NCI-H1092 (cell line): ENCODE data around the gene FCHSD2.
A peak's percentile ranks its signal among the peaks of the same experiment; 100 is the strongest.

Experiments
- DNase-seq: peaks from one replicate; lab custom pipeline; 2025; lab: John Stamatoyannopoulos, UW

The FCHSD2 gene

GRCh38 chr11:73142128-73142377 is at the start of gene FCHSD2:
TSS of gene FCHSD2 (minus strand) at chr11:73142318. CDS start at chr11:73141877, 441 bp downstream.
- DNase-seq: no peak

- DNase-seq: no peak
These were observed 49.0 kb upstream of the FCHSD2 start for GRCh38 chr11:73191151-73191550.

DNA sequence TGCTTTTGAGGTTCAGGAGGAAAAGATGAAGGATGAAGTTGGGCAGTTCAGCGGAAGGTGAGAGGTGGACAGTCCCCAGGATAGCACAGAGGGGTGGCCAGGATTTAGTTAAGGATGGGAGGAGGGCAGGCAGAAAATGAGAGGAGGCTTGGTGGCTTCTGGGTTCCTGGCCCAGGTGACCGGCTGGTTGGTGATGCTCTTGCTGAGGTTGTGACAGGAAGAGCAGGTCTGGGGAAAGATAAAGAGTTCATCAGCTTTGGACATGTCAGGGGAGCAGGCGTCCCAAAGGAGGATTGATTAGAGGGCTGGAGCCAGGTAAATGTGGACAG is 48.4 kb upstream of the FCHSD2 start:
- DNase-seq: no peak

DNA sequence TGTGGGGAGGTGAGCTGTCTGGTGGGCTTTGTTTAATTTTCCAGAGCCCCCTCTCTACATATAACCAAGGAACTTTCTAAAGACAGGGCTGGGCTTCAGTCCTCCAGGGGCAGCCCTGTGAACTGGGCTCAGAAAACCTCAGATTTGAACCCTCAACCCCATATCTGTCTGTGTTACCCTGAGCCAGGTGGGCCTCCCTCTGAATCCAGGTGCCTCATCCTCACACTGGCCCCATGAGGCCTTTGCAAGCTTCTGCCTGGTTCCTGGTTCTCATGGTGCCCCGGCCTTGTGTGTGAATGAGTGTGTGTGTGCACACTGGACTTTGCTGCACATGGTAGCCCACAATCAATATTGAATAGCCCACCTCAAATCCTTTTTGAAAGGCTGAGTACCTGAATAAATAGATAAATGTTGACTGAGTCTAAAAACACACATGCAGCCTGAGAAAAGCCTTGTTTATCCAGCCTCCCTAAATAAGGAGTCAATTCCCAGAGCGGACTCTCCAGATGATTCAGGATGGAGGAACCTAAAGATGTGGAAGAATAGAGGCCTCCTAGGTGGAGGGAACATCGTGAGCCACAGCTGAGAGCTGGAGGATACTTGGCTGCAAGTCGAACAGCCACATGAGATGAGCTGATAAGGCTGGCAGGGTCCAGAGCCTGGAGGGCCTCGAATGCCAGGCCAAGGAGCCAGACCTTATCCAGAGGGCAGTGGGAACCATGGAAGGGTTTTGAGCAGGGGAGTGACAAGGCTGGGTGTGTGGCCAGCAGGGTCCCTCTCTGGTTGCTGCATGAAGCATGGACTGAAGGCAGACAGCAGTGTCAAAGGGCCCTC is 47.8 kb upstream of the FCHSD2 start:
- peak; percentile 17 for DNase-seq

- no peak for DNase-seq
These were observed 47.2 kb upstream of the FCHSD2 start for GRCh38 chr11:73189315-73189714.

DNA sequence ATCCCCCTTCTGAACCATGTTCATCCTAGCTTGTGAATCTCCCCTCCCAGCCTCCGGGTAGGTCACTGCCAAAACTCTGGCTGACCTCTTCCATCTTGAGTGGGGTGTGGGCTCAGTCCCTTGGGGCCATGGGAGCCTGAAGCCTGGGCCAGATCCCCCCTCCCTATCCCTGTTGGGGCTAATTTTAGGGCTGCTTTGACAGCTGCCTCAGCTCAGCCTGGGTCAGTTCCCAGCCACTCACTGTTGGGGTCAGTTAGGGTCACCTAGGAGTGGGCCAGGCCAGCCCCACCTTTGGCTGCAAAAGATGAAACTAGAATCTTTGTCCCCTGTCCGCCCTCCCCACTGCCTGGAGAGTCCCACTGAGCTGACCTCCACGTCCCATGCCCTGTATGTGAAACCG is 46.2 kb upstream of the FCHSD2 start:
- DNase-seq: no peak

GRCh38 chr11:73187854-73188253 is 45.7 kb upstream of the FCHSD2 start:
- no peak for DNase-seq

DNA sequence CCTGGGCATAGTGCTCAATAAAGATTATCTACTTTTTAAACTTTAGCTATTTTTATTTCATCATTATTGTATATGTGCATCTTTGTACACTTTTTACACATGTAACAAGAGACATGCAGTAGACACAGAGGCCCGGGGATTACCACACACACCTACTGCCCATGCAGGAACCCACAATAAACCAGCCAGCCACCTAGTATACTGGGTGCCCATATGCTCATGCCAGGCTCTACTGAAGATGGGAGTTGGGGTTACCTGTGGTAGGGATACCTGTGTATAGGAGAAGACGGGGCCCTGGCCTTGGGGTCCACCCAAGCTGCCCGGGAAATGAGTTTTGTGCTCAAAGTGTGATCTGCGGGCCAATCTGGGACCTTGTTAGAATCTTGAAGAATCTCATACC is 44.8 kb upstream of the FCHSD2 start:
- DNase-seq: no peak

GRCh38 chr11:73186294-73186850 is 44.3 kb upstream of the FCHSD2 start:
- DNase-seq: no peak

DNA sequence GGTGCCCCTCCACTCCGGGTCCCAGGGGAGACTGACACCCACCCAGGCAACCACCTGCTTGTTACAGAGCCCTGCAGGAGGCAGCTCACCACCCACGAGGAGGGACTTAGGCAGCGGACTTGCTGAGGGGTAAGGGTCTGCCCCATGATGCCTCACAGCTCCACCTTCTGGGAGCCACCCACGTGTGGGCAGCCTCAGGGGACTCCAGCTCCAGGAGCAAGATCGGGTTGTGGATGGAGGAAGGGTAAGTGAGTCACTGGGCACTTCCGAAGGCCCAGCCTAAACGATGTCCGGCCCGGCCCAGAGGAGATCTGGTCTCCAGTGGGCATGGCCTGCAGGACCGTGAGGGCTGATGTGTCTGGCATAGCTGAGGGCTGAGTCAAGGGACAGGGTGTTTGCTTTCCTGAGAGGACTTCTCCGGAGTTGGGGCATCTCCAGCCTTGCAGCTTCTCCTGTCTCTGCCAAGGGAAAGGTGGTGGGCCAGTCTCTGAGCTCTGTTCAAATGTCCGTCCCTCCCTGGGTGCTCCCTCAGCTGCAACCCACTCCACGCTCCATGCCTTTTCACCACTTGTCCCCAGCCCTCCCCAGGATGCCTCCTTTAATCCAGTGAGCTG is 43.7 kb upstream of the FCHSD2 start:
- DNase-seq: no peak

DNA sequence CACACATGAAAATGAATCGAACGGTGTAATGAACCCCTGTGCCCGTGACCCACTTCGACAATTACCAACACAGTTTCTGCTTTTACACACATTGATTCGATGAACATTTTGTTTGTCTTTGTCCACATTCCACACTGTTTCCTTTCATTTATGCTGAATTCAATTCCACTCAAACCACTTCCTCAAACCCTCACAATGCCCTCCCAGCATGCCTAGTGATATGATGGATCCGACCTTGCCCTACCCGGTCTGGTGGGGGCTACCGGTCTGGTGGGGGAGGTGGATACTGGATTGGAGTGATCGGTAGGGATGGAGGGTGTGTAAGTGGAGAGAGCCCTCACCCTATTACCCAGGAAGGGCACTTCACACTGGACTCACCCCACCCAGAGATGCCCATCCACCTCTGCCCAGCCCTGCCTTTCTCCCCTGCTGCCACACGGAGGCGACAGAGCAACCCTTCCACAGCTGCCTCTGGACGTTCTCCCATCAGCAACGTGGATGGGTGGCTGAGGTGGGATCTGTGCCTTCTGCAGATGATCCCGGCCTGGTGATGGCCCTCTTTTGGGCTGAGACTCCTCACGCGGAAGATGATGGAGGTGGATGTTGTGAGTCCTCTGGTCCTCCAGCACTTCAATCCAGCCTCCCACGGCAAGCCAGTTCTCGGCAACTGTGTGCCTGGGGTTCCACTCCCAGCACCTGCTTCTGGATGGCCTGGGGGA is 43.0 kb upstream of the FCHSD2 start:
- DNase-seq: peak; percentile 52

GRCh38 chr11:73182824-73183321 is 40.8 kb upstream of the FCHSD2 start:
- DNase-seq: no peak

DNA sequence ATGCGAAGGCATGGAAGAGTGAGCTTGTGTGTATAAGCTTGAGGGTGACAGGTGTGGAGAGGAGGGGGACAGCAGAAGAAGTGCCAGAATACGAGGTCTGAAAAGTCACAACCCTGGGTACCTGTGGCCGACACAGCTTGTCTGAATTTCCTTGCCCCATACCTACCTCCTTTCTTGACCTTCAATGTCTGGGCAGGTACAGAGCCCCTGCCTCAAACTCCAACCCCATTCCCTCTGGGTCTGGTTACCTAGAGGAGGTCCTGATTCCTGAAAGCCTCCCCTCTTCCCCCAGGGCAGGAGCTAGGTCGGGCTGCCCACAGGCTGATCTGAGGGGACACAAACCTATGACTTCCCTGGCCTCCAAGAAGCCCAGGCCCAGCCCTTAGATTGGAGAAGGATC is 36.6 kb upstream of the FCHSD2 start:
- DNase-seq: no peak

DNA sequence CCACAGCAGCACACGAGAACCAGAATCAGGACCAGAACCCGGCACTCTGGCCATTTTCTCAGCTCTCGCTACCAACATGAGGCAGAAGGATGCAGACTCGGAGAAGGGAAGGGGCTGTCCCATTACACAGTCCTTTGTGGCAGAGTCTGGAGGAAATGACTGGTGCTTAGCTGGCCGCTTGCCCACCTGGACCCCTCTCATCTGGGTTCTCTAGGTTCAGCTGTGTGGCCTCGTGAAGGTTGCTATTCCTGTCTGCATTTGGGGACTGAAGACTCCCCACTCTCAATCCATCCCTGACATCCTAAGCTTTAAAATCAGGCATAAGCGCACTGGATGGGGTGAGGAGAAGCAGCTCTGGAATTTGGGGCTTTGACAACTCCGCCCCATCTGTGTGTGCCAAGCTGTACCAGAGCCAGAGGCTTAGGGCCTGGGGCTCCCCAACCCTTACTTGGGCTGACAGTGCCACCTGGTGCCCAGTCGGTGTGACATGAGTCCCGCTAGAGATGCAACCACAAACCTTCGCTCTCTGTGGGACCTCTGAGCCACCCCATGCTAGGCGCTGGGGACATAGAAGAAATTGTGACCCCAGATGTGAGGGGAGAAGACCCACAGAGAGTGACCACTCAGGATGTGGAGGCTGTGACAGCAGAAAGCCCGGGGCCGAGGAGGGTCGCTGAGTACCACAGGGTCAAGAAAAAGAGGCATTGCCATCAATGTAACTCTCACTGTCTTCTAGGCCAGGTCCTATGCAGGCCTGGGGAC is 35.8 kb upstream of the FCHSD2 start:
- peak; percentile 72 for DNase-seq

DNA sequence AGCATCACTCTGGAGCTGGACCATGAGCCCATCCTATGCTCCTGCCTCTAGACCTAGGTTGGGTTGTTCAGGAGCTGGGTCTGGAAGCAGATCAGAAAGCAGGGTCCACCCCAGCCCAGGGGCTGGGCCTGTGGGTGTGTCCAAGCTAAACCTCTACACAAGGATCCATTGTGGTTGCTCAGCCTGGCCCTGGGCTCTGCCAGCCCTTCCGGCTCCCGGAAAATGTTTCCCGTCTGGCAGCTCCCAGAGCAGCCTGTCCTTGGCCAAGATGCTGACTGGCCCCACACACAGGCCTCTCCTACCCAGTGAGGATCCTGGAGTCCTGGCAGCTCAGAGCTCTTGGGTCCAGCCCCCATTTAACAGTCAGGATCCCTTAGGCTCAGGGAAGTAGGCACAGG is 35.3 kb upstream of the FCHSD2 start:
- DNase-seq: no peak

DNA sequence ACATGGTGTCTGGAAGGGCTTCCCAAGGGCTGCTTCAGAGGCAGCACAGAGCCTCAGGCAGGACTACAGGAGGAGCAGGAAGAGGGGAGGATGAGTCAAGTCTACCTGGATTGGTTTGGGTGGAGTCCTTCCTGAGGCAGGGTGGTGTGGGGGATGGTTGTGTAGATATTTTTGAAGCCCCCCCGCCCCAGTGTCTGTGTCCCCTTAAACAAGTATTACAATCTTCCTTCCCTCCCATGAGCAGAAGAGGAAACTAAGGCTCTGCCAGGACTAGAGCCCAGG is 34.7 kb upstream of the FCHSD2 start:
- DNase-seq: no peak

GRCh38 chr11:73176145-73176873 is 34.2 kb upstream of the FCHSD2 start:
- no peak for DNase-seq

DNA sequence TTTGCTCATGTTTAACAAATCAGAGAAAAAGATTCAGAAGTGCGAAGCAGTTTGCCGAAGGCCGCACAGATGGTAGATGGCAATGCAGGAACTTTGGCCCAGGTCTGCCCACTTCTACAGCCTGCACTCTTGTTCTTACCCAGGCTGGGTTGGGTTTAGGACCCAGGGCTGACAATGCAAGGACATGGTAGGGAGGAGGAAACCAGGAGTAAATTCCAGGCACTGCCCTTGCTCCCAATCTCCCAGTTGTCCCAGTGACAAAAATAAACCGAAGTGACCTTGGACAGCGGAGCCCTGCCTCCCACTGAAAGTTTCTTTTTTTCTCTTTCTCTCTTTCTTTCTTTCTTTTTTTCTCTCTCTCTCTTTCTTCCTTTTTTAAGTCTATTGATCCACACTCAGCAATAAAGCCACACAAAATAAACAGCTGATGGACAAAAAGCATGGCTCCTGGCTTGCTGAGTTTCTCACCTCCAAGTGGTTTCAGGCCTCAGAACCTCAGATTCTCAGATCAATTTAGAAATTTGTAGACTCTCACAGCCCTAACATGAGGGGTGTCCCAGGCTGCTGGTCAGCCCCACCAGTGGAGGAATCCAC is 33.5 kb upstream of the FCHSD2 start:
- DNase-seq: no peak

- no peak for DNase-seq
These were observed 32.3 kb upstream of the FCHSD2 start for GRCh38 chr11:73174495-73174791.

DNA sequence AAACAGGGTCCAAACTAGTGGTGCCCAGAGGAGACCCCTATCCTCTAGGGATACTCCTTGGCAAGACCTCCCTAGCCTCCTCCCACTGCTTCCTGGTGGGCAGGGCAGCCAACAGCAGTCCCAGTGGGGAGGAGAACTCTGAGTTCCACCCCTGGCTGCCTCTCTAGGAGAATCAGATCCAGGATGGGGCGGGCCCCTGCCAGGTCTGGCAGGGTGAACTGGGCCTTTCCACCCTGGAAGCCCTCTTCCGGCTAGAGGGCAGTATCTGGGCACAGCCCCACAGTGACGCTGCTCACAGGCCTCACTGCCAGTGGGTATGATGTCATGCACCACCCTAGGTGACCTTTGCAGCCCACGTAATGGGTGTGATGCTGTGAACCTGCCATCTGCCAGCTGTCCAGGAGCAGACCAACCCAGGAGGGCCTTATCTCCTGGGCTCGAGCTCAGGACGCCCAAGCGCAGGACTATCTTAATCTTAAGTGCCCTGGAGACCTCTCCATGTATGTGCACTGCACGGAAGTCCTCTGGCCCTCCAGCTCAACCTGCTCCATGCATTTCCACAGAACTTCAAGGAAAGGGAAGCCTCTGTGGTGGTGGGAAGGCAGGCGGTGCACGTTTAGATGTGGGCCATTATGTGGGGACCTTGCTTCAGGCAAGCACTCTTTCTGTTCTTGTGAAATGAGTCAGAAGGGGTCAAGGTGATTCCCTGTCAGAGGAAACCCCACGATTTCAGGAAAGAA is 31.8 kb upstream of the FCHSD2 start:
- no peak for DNase-seq
